ENCODE measurements around the gene KRTAP10-8.

- TF ChIP-seq EZH2phosphoT487 (IDR thresholded peaks at IDR 0.05; ENCODE audit: low read length) (no peak), CTCF (IDR thresholded peaks at IDR 0.05; ENCODE audit: low read length) (no peak)
Measured at GRCh38 chr21:44569861-44570517, 41.9 kb upstream of the KRTAP10-8 start.

All from MM.1S (cell line).